ENCODE results near the gene FBXW7.

Gene FBXW7

GRCh38 chr4:152363904-152364303 is 172.0 kb downstream of the FBXW7 start:
- H3K4me3 ChIP-seq (ENCODE audit: low read length) = no peak overlapping the region
- H3K4me1 ChIP-seq (ENCODE audit: control insufficient read depth, low read depth, low read length) = no peaks in the 10 kb centered on the region
- H3K9me3 ChIP-seq (ENCODE audit: control insufficient read depth, low read depth, low read length) = no peaks in the 10 kb centered on the region
- no peaks in the 10 kb centered on the region for H3K27me3 ChIP-seq (ENCODE audit: control insufficient read depth, insufficient read depth, low read length)
- no peaks in the 10 kb centered on the region for H3K36me3 ChIP-seq (ENCODE audit: control insufficient read depth, low read depth, low read length)
- H3K27ac ChIP-seq (ENCODE audit: low read length) = no peak overlapping the region
- no peak overlapping the region for H3K9ac ChIP-seq (ENCODE audit: low read length)

GRCh38 chr4:152363086-152363485 is 172.8 kb downstream of the FBXW7 start:
- Histone ChIP-seq H3K27ac (ENCODE audit: low read length) (no peak overlapping the region), H3K4me1 (ENCODE audit: control insufficient read depth, low read depth, low read length) (no peaks in the 10 kb centered on the region), H3K4me3 (ENCODE audit: low read length) (no peak overlapping the region), H3K9me3 (ENCODE audit: control insufficient read depth, low read depth, low read length) (no peaks in the 10 kb centered on the region), H3K27me3 (ENCODE audit: control insufficient read depth, insufficient read depth, low read length) (no peaks in the 10 kb centered on the region), H3K9ac (ENCODE audit: low read length) (no peak overlapping the region), H3K36me3 (ENCODE audit: control insufficient read depth, low read depth, low read length) (no peaks in the 10 kb centered on the region)

GRCh38 chr4:152360045-152360410 is 175.9 kb downstream of the FBXW7 start:
- no peaks in the 10 kb centered on the region for H3K36me3 ChIP-seq (ENCODE audit: control insufficient read depth, low read depth, low read length)
- no peak overlapping the region for H3K9ac ChIP-seq (ENCODE audit: low read length)
- no peaks in the 10 kb centered on the region for H3K9me3 ChIP-seq (ENCODE audit: control insufficient read depth, low read depth, low read length)
- H3K27ac ChIP-seq (ENCODE audit: low read length) = no peak overlapping the region
- no peaks in the 10 kb centered on the region for H3K27me3 ChIP-seq (ENCODE audit: control insufficient read depth, insufficient read depth, low read length)
- no peaks in the 10 kb centered on the region for H3K4me1 ChIP-seq (ENCODE audit: control insufficient read depth, low read depth, low read length)
- H3K4me3 ChIP-seq (ENCODE audit: low read length) = no peak overlapping the region

- H3K9me3 ChIP-seq (ENCODE audit: control insufficient read depth, low read depth, low read length) = no peaks in the 10 kb centered on the region
- H3K4me3 ChIP-seq (ENCODE audit: low read length) = no peak overlapping the region
- H3K27ac ChIP-seq (ENCODE audit: low read length) = no peak overlapping the region
- H3K4me1 ChIP-seq (ENCODE audit: control insufficient read depth, low read depth, low read length) = no peaks in the 10 kb centered on the region
- H3K9ac ChIP-seq (ENCODE audit: low read length) = no peak overlapping the region
- H3K36me3 ChIP-seq (ENCODE audit: control insufficient read depth, low read depth, low read length) = no peaks in the 10 kb centered on the region
- no peaks in the 10 kb centered on the region for H3K27me3 ChIP-seq (ENCODE audit: control insufficient read depth, insufficient read depth, low read length)
Observed at GRCh38 chr4:152359208-152360044, 176.5 kb downstream of the FBXW7 start.

GRCh38 chr4:152357206-152357605 is 178.7 kb downstream of the FBXW7 start:
- Histone ChIP-seq H3K9me3 (ENCODE audit: control insufficient read depth, low read depth, low read length) (no peaks in the 10 kb centered on the region), H3K9ac (ENCODE audit: low read length) (no peak overlapping the region), H3K27me3 (ENCODE audit: control insufficient read depth, insufficient read depth, low read length) (no peaks in the 10 kb centered on the region), H3K27ac (ENCODE audit: low read length) (no peak overlapping the region), H3K4me3 (ENCODE audit: low read length) (no peak overlapping the region), H3K4me1 (ENCODE audit: control insufficient read depth, low read depth, low read length) (peaks cover 9% of the 10 kb centered on the region), H3K36me3 (ENCODE audit: control insufficient read depth, low read depth, low read length) (no peaks in the 10 kb centered on the region)

GRCh38 chr4:152356428-152357034 is 179.4 kb downstream of the FBXW7 start:
- Histone ChIP-seq H3K4me1 (ENCODE audit: control insufficient read depth, low read depth, low read length) (peaks cover 10% of the 10 kb centered on the region), H3K9ac (ENCODE audit: low read length) (no peak overlapping the region), H3K27ac (ENCODE audit: low read length) (no peak overlapping the region), H3K4me3 (ENCODE audit: low read length) (no peak overlapping the region), H3K36me3 (ENCODE audit: control insufficient read depth, low read depth, low read length) (no peaks in the 10 kb centered on the region), H3K27me3 (ENCODE audit: control insufficient read depth, insufficient read depth, low read length) (no peaks in the 10 kb centered on the region), H3K9me3 (ENCODE audit: control insufficient read depth, low read depth, low read length) (no peaks in the 10 kb centered on the region)

- H3K27ac ChIP-seq (ENCODE audit: low read length) = no peak overlapping the region
- H3K9me3 ChIP-seq (ENCODE audit: control insufficient read depth, low read depth, low read length) = no peaks in the 10 kb centered on the region
- H3K4me1 ChIP-seq (ENCODE audit: control insufficient read depth, low read depth, low read length) = peaks cover 10% of the 10 kb centered on the region
- no peaks in the 10 kb centered on the region for H3K36me3 ChIP-seq (ENCODE audit: control insufficient read depth, low read depth, low read length)
- no peak overlapping the region for H3K9ac ChIP-seq (ENCODE audit: low read length)
- no peaks in the 10 kb centered on the region for H3K27me3 ChIP-seq (ENCODE audit: control insufficient read depth, insufficient read depth, low read length)
- H3K4me3 ChIP-seq (ENCODE audit: low read length) = no peak overlapping the region
Observed at GRCh38 chr4:152352622-152353116, 183.2 kb downstream of the FBXW7 start.

GRCh38 chr4:152352215-152352614 is 183.7 kb downstream of the FBXW7 start:
- Histone ChIP-seq H3K9ac (ENCODE audit: low read length) (no peak overlapping the region), H3K27ac (ENCODE audit: low read length) (no peak overlapping the region), H3K9me3 (ENCODE audit: control insufficient read depth, low read depth, low read length) (no peaks in the 10 kb centered on the region), H3K4me3 (ENCODE audit: low read length) (no peak overlapping the region), H3K4me1 (ENCODE audit: control insufficient read depth, low read depth, low read length) (peaks cover 10% of the 10 kb centered on the region), H3K27me3 (ENCODE audit: control insufficient read depth, insufficient read depth, low read length) (no peaks in the 10 kb centered on the region), H3K36me3 (ENCODE audit: control insufficient read depth, low read depth, low read length) (no peaks in the 10 kb centered on the region)

GRCh38 chr4:152351080-152351479 is 184.8 kb downstream of the FBXW7 start:
- no peak overlapping the region for H3K4me3 ChIP-seq (ENCODE audit: low read length)
- H3K4me1 ChIP-seq (ENCODE audit: control insufficient read depth, low read depth, low read length) = peaks cover 10% of the 10 kb centered on the region
- no peak overlapping the region for H3K9ac ChIP-seq (ENCODE audit: low read length)
- no peak overlapping the region for H3K27ac ChIP-seq (ENCODE audit: low read length)
- no peaks in the 10 kb centered on the region for H3K9me3 ChIP-seq (ENCODE audit: control insufficient read depth, low read depth, low read length)
- no peaks in the 10 kb centered on the region for H3K27me3 ChIP-seq (ENCODE audit: control insufficient read depth, insufficient read depth, low read length)
- peaks cover 4% of the 10 kb centered on the region for H3K36me3 ChIP-seq (ENCODE audit: control insufficient read depth, low read depth, low read length)

GRCh38 chr4:152348670-152349069 is 187.2 kb downstream of the FBXW7 start:
- Histone ChIP-seq H3K4me1 (ENCODE audit: control insufficient read depth, low read depth, low read length) (peaks cover 10% of the 10 kb centered on the region), H3K9ac (ENCODE audit: low read length) (no peak overlapping the region), H3K9me3 (ENCODE audit: control insufficient read depth, low read depth, low read length) (no peaks in the 10 kb centered on the region), H3K36me3 (ENCODE audit: control insufficient read depth, low read depth, low read length) (peaks cover 4% of the 10 kb centered on the region), H3K27me3 (ENCODE audit: control insufficient read depth, insufficient read depth, low read length) (no peaks in the 10 kb centered on the region), H3K4me3 (ENCODE audit: low read length) (no peak overlapping the region), H3K27ac (ENCODE audit: low read length) (no peak overlapping the region)

- Histone ChIP-seq H3K4me3 (ENCODE audit: low read length) (no peak overlapping the region), H3K27ac (ENCODE audit: low read length) (no peak overlapping the region)
Observed at GRCh38 chr4:152346979-152347378, 188.9 kb downstream of the FBXW7 start.

GRCh38 chr4:152346526-152346925 is 189.4 kb downstream of the FBXW7 start:
- Histone ChIP-seq H3K4me1 (ENCODE audit: control insufficient read depth, low read depth, low read length) (no peaks in the 10 kb centered on the region), H3K27me3 (ENCODE audit: control insufficient read depth, insufficient read depth, low read length) (no peaks in the 10 kb centered on the region), H3K9me3 (ENCODE audit: control insufficient read depth, low read depth, low read length) (no peaks in the 10 kb centered on the region), H3K27ac (ENCODE audit: low read length) (no peak overlapping the region), H3K36me3 (ENCODE audit: control insufficient read depth, low read depth, low read length) (peaks cover 4% of the 10 kb centered on the region), H3K4me3 (ENCODE audit: low read length) (no peak overlapping the region), H3K9ac (ENCODE audit: low read length) (no peak overlapping the region)

More at GRCh38 chr4:152346979-152347378, 188.9 kb downstream of the FBXW7 start:
- Histone ChIP-seq H3K9ac (ENCODE audit: low read length) (no peak overlapping the region), H3K36me3 (ENCODE audit: control insufficient read depth, low read depth, low read length) (peaks cover 4% of the 10 kb centered on the region), H3K9me3 (ENCODE audit: control insufficient read depth, low read depth, low read length) (no peaks in the 10 kb centered on the region), H3K4me1 (ENCODE audit: control insufficient read depth, low read depth, low read length) (no peaks in the 10 kb centered on the region), H3K27me3 (ENCODE audit: control insufficient read depth, insufficient read depth, low read length) (no peaks in the 10 kb centered on the region)
